ENCODE results near the gene PDZD7. TPM values are rescaled to one million over a fixed set of nuclear protein-coding genes. Genes with fewer than 3 reads are reported as not detected.

The PDZD7 gene
- total RNA-seq, 1 donor from 2014 or later, result 0.27 TPM

DNA sequence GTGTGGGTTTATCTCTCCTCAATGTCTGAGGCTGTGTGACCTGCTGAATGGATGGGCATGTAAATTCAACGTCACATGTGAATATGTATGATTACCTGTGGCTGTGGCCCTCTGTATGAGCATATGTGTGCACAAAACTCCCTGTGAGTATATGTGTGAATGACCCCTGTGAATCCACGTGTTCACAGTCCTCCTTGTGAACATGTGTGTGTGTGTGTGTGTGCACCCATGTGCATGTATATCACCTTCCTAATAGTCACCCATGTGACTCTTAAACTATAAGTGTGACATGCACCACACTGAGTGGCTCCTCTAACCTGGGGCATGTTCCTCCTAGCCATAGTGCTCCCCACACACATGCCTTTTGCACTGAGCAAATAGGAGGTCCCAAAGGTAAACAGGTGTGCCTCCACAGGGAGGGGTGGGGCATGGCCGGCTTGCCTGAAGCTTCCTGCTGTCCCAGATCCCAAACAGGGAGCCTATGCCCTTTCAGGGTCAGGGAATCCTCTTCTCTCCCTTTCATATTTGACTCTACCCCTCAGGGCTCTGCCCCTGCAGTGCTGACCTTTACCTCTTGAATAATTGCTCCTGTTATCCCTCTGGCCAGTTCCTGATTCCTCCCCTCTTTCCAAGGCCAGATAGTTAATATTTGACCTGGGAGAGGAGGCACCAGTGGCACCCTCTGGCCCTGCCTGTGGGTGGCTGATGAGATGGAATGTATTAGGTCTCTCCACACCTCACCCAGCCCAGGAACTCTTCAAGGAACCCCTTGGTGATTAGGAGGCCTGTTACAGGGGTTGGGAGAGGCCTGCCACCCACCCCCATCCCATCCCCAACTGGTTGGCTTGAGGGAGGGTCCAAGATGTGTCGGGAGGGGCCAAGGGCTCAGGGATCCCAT lies 59.8 kb downstream of the PDZD7 start:
- no peaks in the 10 kb centered on the region for H3K9me3 ChIP-seq (replicated peaks)
- TF ChIP-seq CTCF (IDR thresholded peaks at IDR 0.05; ENCODE audit: borderline replicate concordance), result no peak
- H3K27me3 ChIP-seq (ENCODE audit: low read depth), result no peaks in the 10 kb centered on the region
- H3K4me1 ChIP-seq, result peaks cover 17% of the 10 kb centered on the region
- intact Hi-C loops (cut with micrococcal nuclease), result no loop called here
- H3K36me3 ChIP-seq, result peaks cover 5% of the 10 kb centered on the region
- H3K27ac ChIP-seq (replicated peaks), result no peak overlapping the region
- no peak for DNase-seq
- H3K4me3 ChIP-seq, result no peak overlapping the region

- intact Hi-C loops (cut with micrococcal nuclease), result no loop called here
- peaks cover 17% of the 10 kb centered on the region for H3K4me1 ChIP-seq
- TF ChIP-seq CTCF (IDR thresholded peaks at IDR 0.05; ENCODE audit: borderline replicate concordance), result no peak
- no peaks in the 10 kb centered on the region for H3K9me3 ChIP-seq (replicated peaks)
- DNase-seq, result no peak
- no peak overlapping the region for H3K27ac ChIP-seq (replicated peaks)
- no peaks in the 10 kb centered on the region for H3K27me3 ChIP-seq (ENCODE audit: low read depth)
- peaks cover 11% of the 10 kb centered on the region for H3K36me3 ChIP-seq
- peak overlapping the region; percentile 76 for H3K4me3 ChIP-seq
Measured at GRCh38 chr10:100970076-100970913, 60.6 kb downstream of the PDZD7 start.

GRCh38 chr10:100969187-100970075 lies 61.5 kb downstream of the PDZD7 start, which contains the start of gene SEMA4G:
Gene SEMA4G (plus strand): TSS chr10:100969504. CDS start chr10:100972913, 3,409 bp downstream.
- H3K36me3 ChIP-seq, result peaks cover 20% of the 10 kb centered on the region
- H3K4me3 ChIP-seq, result peak within 1 kb of the TSS; percentile 76
- peak; percentile 31 for DNase-seq
- intact Hi-C loops (cut with micrococcal nuclease), result no loop called here
- peak; percentile 78 for TF ChIP-seq CTCF (IDR thresholded peaks at IDR 0.05; ENCODE audit: borderline replicate concordance)
- no peaks in the 10 kb centered on the region for H3K9me3 ChIP-seq (replicated peaks)
- H3K4me1 ChIP-seq, result peaks cover 17% of the 10 kb centered on the region
- H3K27me3 ChIP-seq (ENCODE audit: low read depth), result no peaks in the 10 kb centered on the region
- H3K27ac ChIP-seq (replicated peaks), result no peak within 1 kb of the TSS

- H3K4me3 ChIP-seq, result peak overlapping the region; percentile 76
Measured at GRCh38 chr10:100968863-100969186, 62.1 kb downstream of the PDZD7 start.

More at GRCh38 chr10:100968863-100969186, 62.1 kb downstream of the PDZD7 start:
- H3K27me3 ChIP-seq (ENCODE audit: low read depth), result no peaks in the 10 kb centered on the region
- DNase-seq, result no peak
- no peaks in the 10 kb centered on the region for H3K9me3 ChIP-seq (replicated peaks)
- peaks cover 26% of the 10 kb centered on the region for H3K36me3 ChIP-seq
- no peak for TF ChIP-seq CTCF (IDR thresholded peaks at IDR 0.05; ENCODE audit: borderline replicate concordance)
- peaks cover 17% of the 10 kb centered on the region for H3K4me1 ChIP-seq
- intact Hi-C loops (cut with micrococcal nuclease), result no loop called here
- no peak overlapping the region for H3K27ac ChIP-seq (replicated peaks)
